GM12878 (cell line): ENCODE results near the gene STARD13. TPM values are rescaled to one million over a fixed set of nuclear protein-coding genes. Genes with fewer than 3 reads are reported as not detected.

ENCODE experiments used
- ATAC-seq: fragments of 200-7000 bp; cut with Tn5 transposase; 3 replicates; pipeline ENCODE4 v1.9.1; 2020; ENCODE audit warnings: mild to moderate bottlenecking, moderate library complexity
- BruUV-seq: library from RNA; stranded (reverse); fragments of 400-500 nt; replicated peaks from 2 replicates; lab custom pipeline; 2021; lab: Mats Ljungman, UMichigan
- CTCF ChIA-PET: fragments of 300-600 bp; sonication (Branson Sonifier 250); formaldehyde crosslinking; extraction: SDS; loops from one replicate; lab custom pipeline; 2021; ENCODE audit warnings: inconsistent platforms; lab: Yijun Ruan, JAX
- POLR2A ChIA-PET: fragments of 350-600 bp; formaldehyde crosslinking; extraction: SDS; loops from one replicate; lab custom pipeline; 2021; ENCODE audit warnings: inconsistent platforms; lab: Charles Lee
- RAD21 ChIA-PET: fragments of 300-600 bp; sonication (Branson Sonifier 250); formaldehyde crosslinking; loops from one replicate; lab custom pipeline; 2023; ENCODE audit warnings: antibody characterized with exemption; ENCODE audit not compliant: unreplicated experiment; lab: Charles Lee
- SMC1A ChIA-PET: fragments of 300-600 bp; sonication (Branson Sonifier 250); formaldehyde crosslinking; loops from one replicate; lab custom pipeline; 2023; ENCODE audit not compliant: unreplicated experiment, uncharacterized antibody; lab: Charles Lee
- DNase-seq: peaks from one replicate; pipeline ENCODE4 v3.0.0-alpha.2; 2011; ENCODE audit warnings: low read depth, low spot score
- FAIRE-seq: peaks from 3 replicates; lab custom pipeline; 2011; peaks lifted over from hg19 to GRCh38; lab: Jason Lieb, UNC
- H2AFZ ChIP-seq: 2 replicates; pipeline ENCODE4 v1.6.0; 2011; ENCODE audit warnings: low read depth, low read length, control low read depth; ENCODE audit not compliant: control insufficient read depth
- H3K27ac ChIP-seq: 2 replicates; pipeline ENCODE4 v1.5.1; 2011; ENCODE audit warnings: control low read depth; ENCODE audit not compliant: control insufficient read depth, insufficient read depth
- H3K27me3 ChIP-seq, 2 experiments: replicated peaks in 1 of 2; 2 replicates each; pipeline versions ENCODE4 v1.6.0 to v1.6.1; 2011; ENCODE audit warnings: low read length in 1 of 2; ENCODE audit not compliant: control insufficient read depth in 2 of 2, insufficient read depth in 2 of 2
- H3K36me3 ChIP-seq, 2 experiments: 2 replicates each; pipeline ENCODE4 v1.5.1; 2011; ENCODE audit warnings: low read length in 1 of 2; ENCODE audit not compliant: control insufficient read depth in 2 of 2, insufficient read depth in 2 of 2
- H3K4me1 ChIP-seq: 2 replicates; pipeline ENCODE4 v1.6.1; 2011; ENCODE audit warnings: mild to moderate bottlenecking, low read length, moderate library complexity, mixed read lengths; ENCODE audit not compliant: control insufficient read depth, insufficient read depth
- H3K4me2 ChIP-seq: 2 replicates; pipeline ENCODE4 v1.6.0; 2011; ENCODE audit warnings: control low read depth; ENCODE audit not compliant: control insufficient read depth, insufficient read depth
- H3K4me3 ChIP-seq: fragments of 200-600 bp; sonication (generic); 2 replicates; pipeline ENCODE4 v1.5.1; 2016
- H3K79me2 ChIP-seq: 2 replicates; pipeline ENCODE4 v1.6.0; 2011; ENCODE audit warnings: low read length; ENCODE audit not compliant: control insufficient read depth, insufficient read depth
- H3K9ac ChIP-seq: 2 replicates; pipeline ENCODE4 v1.8.0; 2011; ENCODE audit warnings: low read length, control low read depth, mixed read lengths; ENCODE audit not compliant: control insufficient read depth, insufficient read depth
- H3K9me3 ChIP-seq: replicated peaks from 3 replicates; pipeline ENCODE4 v1.5.1; 2011; ENCODE audit warnings: mild to moderate bottlenecking, low read length; ENCODE audit not compliant: control insufficient read depth, insufficient read depth
- H4K20me1 ChIP-seq: 2 replicates; pipeline ENCODE4 v1.6.0; 2011; ENCODE audit not compliant: control insufficient read depth, insufficient read depth
- ASH2L ChIP-seq: fragments of 300-600, 200-600 bp; sonication (generic); IDR thresholded peaks from 2 replicates; pipeline ENCODE4 v1.6.1; 2017; ENCODE audit warnings: low read depth, mild to moderate bottlenecking, borderline replicate concordance
- BHLHE40 ChIP-seq, 2 experiments: fragments of 450-650 bp in 1 of 2; IDR thresholded peaks; 2 replicates each; pipeline ENCODE4 v1.6.1; 2011 to 2017; ENCODE audit warnings: low read depth in 2 of 2, borderline replicate concordance in 1 of 2, improper control_type of control experiment in 1 of 2, low read length in 1 of 2, mild to moderate bottlenecking in 1 of 2
- DPF2 ChIP-seq: fragments of 450-650 bp; IDR thresholded peaks from 2 replicates; pipeline ENCODE4 v1.6.1; 2017; ENCODE audit warnings: mild to moderate bottlenecking
- MEF2A ChIP-seq: IDR thresholded peaks from 2 replicates; pipeline ENCODE4 v1.6.1; 2011; ENCODE audit warnings: low read depth, mild to moderate bottlenecking, low read length, moderate library complexity; ENCODE audit not compliant: insufficient read depth
- MYC ChIP-seq: IDR thresholded peaks from 2 replicates; pipeline ENCODE4 v1.6.1; 2011; ENCODE audit warnings: mild to moderate bottlenecking, low read length, moderate library complexity, inconsistent platforms; ENCODE audit not compliant: insufficient read depth, insufficient replicate concordance, insufficient read length, severe bottlenecking
- NFYA ChIP-seq: IDR thresholded peaks from 2 replicates; pipeline ENCODE4 v1.6.1; 2011; ENCODE audit warnings: low read depth, mild to moderate bottlenecking, low read length, improper control_type of control experiment, borderline replicate concordance
- PBX3 ChIP-seq: IDR thresholded peaks from 2 replicates; pipeline ENCODE4 v1.6.1; 2011; ENCODE audit warnings: mild to moderate bottlenecking, low read depth, low read length, moderate library complexity; ENCODE audit not compliant: insufficient replicate concordance
- POU2F2 ChIP-seq: IDR thresholded peaks from 3 replicates; pipeline ENCODE4 v1.6.1; 2011; ENCODE audit warnings: low read depth, mild to moderate bottlenecking, low read length, borderline replicate concordance
- SIX5 ChIP-seq: IDR thresholded peaks from 2 replicates; pipeline ENCODE4 v1.6.1; 2011; ENCODE audit warnings: mild to moderate bottlenecking, low read depth, low read length, moderate library complexity; ENCODE audit not compliant: severe bottlenecking
- YBX1 ChIP-seq: fragments of 450-650 bp; IDR thresholded peaks from 2 replicates; pipeline ENCODE4 v1.6.1; 2016; ENCODE audit warnings: antibody characterized with exemption
- WGBS: methylation state at CpG from one replicate; pipeline ENCODE4 v1.1.6; 2016; ENCODE audit warnings: low lambda C conversion rate; ENCODE audit not compliant: insufficient replicate concordance, insufficient coverage; ENCODE audit errors: missing lambda C conversion rate; 5-methylcytosine and 5-hydroxymethylcytosine counted together
- in situ Hi-C: fragments of 300-500 bp; cut with MboI; formaldehyde crosslinking; loops from 9 replicates; pipeline ENCODE4 v1.14.3; 2018; ENCODE audit warnings: mixed read lengths
- intact Hi-C: fragments of 100-400 bp; cut with micrococcal nuclease; formaldehyde crosslinking; loops from one replicate; pipeline ENCODE4 v1.14.2; 2022; ENCODE audit not compliant: unreplicated experiment
- polyA plus RNA-seq, 11 experiments: library from polyadenylated mRNA; depleted of rRNA in 4 of 11; unstranded in 6 of 11; stranded (reverse) in 5 of 11; fragments of >200 nt; fragmentation: Nextera tagmentation in 4 of 11; fragmentation: Illumina TruSeq in 1 of 11; extraction: Ambion mirVana in 4 of 11; extraction: Trizol in 1 of 11; gene quantifications; 1 replicate in 1 of 11; 2 replicates in 10 of 11; pipeline versions ENCODE4 v1.2.1 to v1.2.3, GENCODE V29; 2011 to 2016; ENCODE audit warnings: inconsistent platforms in 2 of 11, missing spikeins in 2 of 11, low read depth in 1 of 11
- total RNA-seq, 4 experiments: library from RNA; depleted of rRNA in 3 of 4; stranded (reverse); fragments of >200 nt in 3 of 4; fragmentation: Illumina TruSeq in 1 of 4; extraction: Trizol in 1 of 4; gene quantifications; 2 replicates each; pipeline versions ENCODE4 v1.2.1 to v1.2.3, GENCODE V29; 2013 to 2021
- TF ChIP-seq, protein P1 (sequence below): IDR thresholded peaks from 2 replicates; pipeline ENCODE4 v1.6.1; 2011; ENCODE audit warnings: low read depth, low read length, improper control_type of control experiment, borderline replicate concordance
- TF ChIP-seq, protein P2 (sequence below): fragments of 450-650 bp; IDR thresholded peaks from 2 replicates; pipeline ENCODE4 v1.6.1; 2017; ENCODE audit warnings: antibody characterized with exemption, mild to moderate bottlenecking, moderate library complexity

STARD13 gene
- total and polyA plus RNA-seq, 10 of the 15 experiments (the other 5 are each of a cell fraction or from before 2014, with no cell fraction given), result 4.0 to 41.6 (median 10.1) TPM

DNA sequence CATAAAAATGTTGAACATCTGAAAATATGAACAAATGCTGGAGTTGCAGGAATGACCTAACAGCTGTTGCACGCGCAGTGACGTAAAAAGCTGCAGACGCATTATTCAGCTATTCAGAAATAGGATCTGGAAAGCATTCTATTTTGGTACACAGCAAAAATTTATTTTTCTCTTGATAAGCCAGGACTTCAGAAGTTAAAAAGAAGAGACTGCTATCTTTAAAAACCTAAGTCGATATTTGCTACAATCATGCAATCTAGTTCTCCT is 36.9 kb upstream of the STARD13 start:
- ChIA-PET POLR2A (no interaction called here), SMC1A (interaction anchor here (1.2 kb wide), 1 partner anchor 11 kb away, joined by 3 read pairs; no protein-coding TSS in a partner anchor), RAD21 (no interaction called here), CTCF (no interaction called here)
- Histone ChIP-seq H3K4me3 (no peak overlapping the region), H2AFZ (no peak overlapping the region), H3K9ac (no peak overlapping the region), H3K27ac (no peak overlapping the region), H3K9me3 (no peaks in the 10 kb centered on the region; the same call in 2 of the 3 replicates), H4K20me1 (no peaks in the 10 kb centered on the region), H3K36me3 (no peaks in the 10 kb centered on the region), H3K4me2 (no peak overlapping the region), H3K4me1 (no peaks in the 10 kb centered on the region), H3K27me3 (no peaks in the 10 kb centered on the region), H3K79me2 (no peaks in the 10 kb centered on the region)
- FAIRE-seq (no peak), DNase-seq (no peak), ATAC-seq (no peak)
- intact Hi-C loops, result no loop called here
- no TSS peak for BruUV-seq
- TF ChIP-seq, protein P1, sequence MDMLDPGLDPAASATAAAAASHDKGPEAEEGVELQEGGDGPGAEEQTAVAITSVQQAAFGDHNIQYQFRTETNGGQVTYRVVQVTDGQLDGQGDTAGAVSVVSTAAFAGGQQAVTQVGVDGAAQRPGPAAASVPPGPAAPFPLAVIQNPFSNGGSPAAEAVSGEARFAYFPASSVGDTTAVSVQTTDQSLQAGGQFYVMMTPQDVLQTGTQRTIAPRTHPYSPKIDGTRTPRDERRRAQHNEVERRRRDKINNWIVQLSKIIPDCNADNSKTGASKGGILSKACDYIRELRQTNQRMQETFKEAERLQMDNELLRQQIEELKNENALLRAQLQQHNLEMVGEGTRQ, result no peak
- TF ChIP-seq, protein P2, sequence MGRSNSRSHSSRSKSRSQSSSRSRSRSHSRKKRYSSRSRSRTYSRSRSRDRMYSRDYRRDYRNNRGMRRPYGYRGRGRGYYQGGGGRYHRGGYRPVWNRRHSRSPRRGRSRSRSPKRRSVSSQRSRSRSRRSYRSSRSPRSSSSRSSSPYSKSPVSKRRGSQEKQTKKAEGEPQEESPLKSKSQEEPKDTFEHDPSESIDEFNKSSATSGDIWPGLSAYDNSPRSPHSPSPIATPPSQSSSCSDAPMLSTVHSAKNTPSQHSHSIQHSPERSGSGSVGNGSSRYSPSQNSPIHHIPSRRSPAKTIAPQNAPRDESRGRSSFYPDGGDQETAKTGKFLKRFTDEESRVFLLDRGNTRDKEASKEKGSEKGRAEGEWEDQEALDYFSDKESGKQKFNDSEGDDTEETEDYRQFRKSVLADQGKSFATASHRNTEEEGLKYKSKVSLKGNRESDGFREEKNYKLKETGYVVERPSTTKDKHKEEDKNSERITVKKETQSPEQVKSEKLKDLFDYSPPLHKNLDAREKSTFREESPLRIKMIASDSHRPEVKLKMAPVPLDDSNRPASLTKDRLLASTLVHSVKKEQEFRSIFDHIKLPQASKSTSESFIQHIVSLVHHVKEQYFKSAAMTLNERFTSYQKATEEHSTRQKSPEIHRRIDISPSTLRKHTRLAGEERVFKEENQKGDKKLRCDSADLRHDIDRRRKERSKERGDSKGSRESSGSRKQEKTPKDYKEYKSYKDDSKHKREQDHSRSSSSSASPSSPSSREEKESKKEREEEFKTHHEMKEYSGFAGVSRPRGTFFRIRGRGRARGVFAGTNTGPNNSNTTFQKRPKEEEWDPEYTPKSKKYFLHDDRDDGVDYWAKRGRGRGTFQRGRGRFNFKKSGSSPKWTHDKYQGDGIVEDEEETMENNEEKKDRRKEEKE, result no peak
- no peak for TF ChIP-seq BHLHE40 (IDR thresholded peaks at IDR 0.05; ENCODE audit: borderline replicate concordance in 1 of 2, low read depth in 2 of 2, low read length in 1 of 2)
- TF ChIP-seq YBX1, result no peak
- TF ChIP-seq MEF2A, result no peak
- TF ChIP-seq PBX3, result no peak
- no peak for TF ChIP-seq MYC
- TF ChIP-seq DPF2, result no peak
- no peak for TF ChIP-seq ASH2L
- TF ChIP-seq SIX5, result no peak
- no peak for TF ChIP-seq NFYA
- TF ChIP-seq POU2F2, result no peak
- 98% methylated on average over 5 of the region's 5 CpGs for WGBS
- in situ Hi-C loops, result no loop called here
